ENCODE results near the gene RRP36. TPM values are rescaled to one million over a fixed set of nuclear protein-coding genes. Genes with fewer than 3 reads are reported as not detected.

Gene RRP36
- total RNA-seq, 1 experiment from 2014 or later: 115 TPM

- Histone ChIP-seq H3K27ac (ENCODE audit: low read depth, low read length, poor library complexity, severe bottlenecking) (no peak overlapping the region), H3K27me3 (replicated peaks; ENCODE audit: insufficient read depth, low read depth, low read length, poor library complexity) (no peaks in the 10 kb centered on the region), H3K36me3 (ENCODE audit: insufficient read depth, low read length, poor library complexity, severe bottlenecking) (peaks cover under 1% of the 10 kb centered on the region), H3K4me1 (ENCODE audit: insufficient read depth, low read length, poor library complexity, severe bottlenecking) (no peaks in the 10 kb centered on the region), H3K9me3 (ENCODE audit: low read depth, low read length, poor library complexity, severe bottlenecking) (no peaks in the 10 kb centered on the region), H3K4me3 (ENCODE audit: low read depth, low read length, poor library complexity, severe bottlenecking) (no peak overlapping the region)
- no TSS peak for BruUV-seq (replicated peaks)
- CTCF ChIA-PET: no interaction called here
- intact Hi-C loops (cut with micrococcal nuclease; ENCODE audit: unreplicated experiment): no loop called here
- no peak for DNase-seq (ENCODE audit: low spot score)
- TF ChIP-seq CTCF (conservative IDR thresholded peaks at IDR 0.05; ENCODE audit: low read depth, low read length): no peak
- POLR2A ChIA-PET (ENCODE audit: low non-redundant PET): no interaction called here
These were observed 19.6 kb upstream of the RRP36 start for GRCh38 chr6:43001843-43002242.

- DNase-seq (ENCODE audit: low spot score): no peak
- Histone ChIP-seq H3K36me3 (ENCODE audit: insufficient read depth, low read length, poor library complexity, severe bottlenecking) (peaks cover 40% of the 10 kb centered on the region), H3K27me3 (replicated peaks; ENCODE audit: insufficient read depth, low read depth, low read length, poor library complexity) (no peaks in the 10 kb centered on the region), H3K4me1 (ENCODE audit: insufficient read depth, low read length, poor library complexity, severe bottlenecking) (no peaks in the 10 kb centered on the region), H3K9me3 (ENCODE audit: low read depth, low read length, poor library complexity, severe bottlenecking) (no peaks in the 10 kb centered on the region), H3K27ac (ENCODE audit: low read depth, low read length, poor library complexity, severe bottlenecking) (no peak overlapping the region), H3K4me3 (ENCODE audit: low read depth, low read length, poor library complexity, severe bottlenecking) (no peak overlapping the region)
- no peak for TF ChIP-seq EZH2 (IDR thresholded peaks at IDR 0.05; ENCODE audit: borderline replicate concordance, low read depth, low read length, poor library complexity, severe bottlenecking)
- no peak for TF ChIP-seq CTCF (conservative IDR thresholded peaks at IDR 0.05; ENCODE audit: low read depth, low read length)
- no TSS peak for BruUV-seq (replicated peaks)
- CTCF ChIA-PET: no interaction called here
- POLR2A ChIA-PET (ENCODE audit: low non-redundant PET): no interaction called here
- intact Hi-C loops (cut with micrococcal nuclease; ENCODE audit: unreplicated experiment): no loop called here
These were observed 15.6 kb upstream of the RRP36 start for GRCh38 chr6:43005844-43006243.

GRCh38 chr6:43006251-43006650 lies 15.2 kb upstream of the RRP36 start:
- TF ChIP-seq CTCF (conservative IDR thresholded peaks at IDR 0.05; ENCODE audit: low read depth, low read length) (no peak), EZH2 (IDR thresholded peaks at IDR 0.05; ENCODE audit: borderline replicate concordance, low read depth, low read length, poor library complexity, severe bottlenecking) (no peak)
- no peak overlapping the region for H3K4me3 ChIP-seq (ENCODE audit: low read depth, low read length, poor library complexity, severe bottlenecking)
- no TSS peak for BruUV-seq (replicated peaks)
- no peaks in the 10 kb centered on the region for H3K27me3 ChIP-seq (replicated peaks; ENCODE audit: insufficient read depth, low read depth, low read length, poor library complexity)
- no peaks in the 10 kb centered on the region for H3K4me1 ChIP-seq (ENCODE audit: insufficient read depth, low read length, poor library complexity, severe bottlenecking)
- intact Hi-C loops (cut with micrococcal nuclease; ENCODE audit: unreplicated experiment): no loop called here
- no peaks in the 10 kb centered on the region for H3K9me3 ChIP-seq (ENCODE audit: low read depth, low read length, poor library complexity, severe bottlenecking)
- peaks cover 44% of the 10 kb centered on the region for H3K36me3 ChIP-seq (ENCODE audit: insufficient read depth, low read length, poor library complexity, severe bottlenecking)
- no peak for DNase-seq (ENCODE audit: low spot score)
- H3K27ac ChIP-seq (ENCODE audit: low read depth, low read length, poor library complexity, severe bottlenecking): no peak overlapping the region
- ChIA-PET CTCF (interaction anchor here (0.5 kb wide), 1 partner anchor 1398 kb away, joined by 4 read pairs; no protein-coding TSS in a partner anchor), POLR2A (ENCODE audit: low non-redundant PET) (interaction anchor here (0.7 kb wide), 1 partner anchor 118 kb away, joined by 3 read pairs; no protein-coding TSS in a partner anchor)
